GM18505 (cell line): ENCODE measurements around the gene CXorf65.

Experiments used
- ATAC-seq: cut with Tn5 transposase; IDR thresholded peaks from one replicate; pipeline ENCODE4 v1.9.1; 2021; ENCODE audit not compliant: unreplicated experiment
- POLR2A ChIP-seq: IDR thresholded peaks from 4 replicates; pipeline ENCODE4 v1.6.1; 2011; ENCODE audit warnings: borderline replicate concordance; ENCODE audit not compliant: insufficient read depth, insufficient read length; ENCODE audit errors: extremely low read depth

Gene CXorf65

DNA sequence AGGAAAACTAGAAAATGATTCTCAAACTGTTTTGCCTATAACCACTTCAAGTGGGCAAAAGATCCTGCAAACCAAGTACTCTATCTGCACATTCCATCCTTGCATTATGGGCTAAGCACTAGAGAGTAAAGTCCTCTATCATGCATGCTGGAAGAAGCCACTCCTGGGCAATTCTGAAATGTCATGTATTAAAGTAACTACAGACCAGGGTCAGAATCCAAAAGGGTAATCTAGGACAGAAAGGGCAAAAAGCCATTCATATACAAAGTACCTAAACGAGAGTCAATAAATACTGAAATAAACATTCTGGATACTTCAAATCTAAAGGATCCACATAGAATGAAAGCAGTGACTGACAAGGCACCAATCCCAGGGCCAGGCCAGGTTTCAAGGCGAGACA is 39.5 kb downstream of the CXorf65 start:
- TF ChIP-seq POLR2A, result no peak
- no peak for ATAC-seq

DNA sequence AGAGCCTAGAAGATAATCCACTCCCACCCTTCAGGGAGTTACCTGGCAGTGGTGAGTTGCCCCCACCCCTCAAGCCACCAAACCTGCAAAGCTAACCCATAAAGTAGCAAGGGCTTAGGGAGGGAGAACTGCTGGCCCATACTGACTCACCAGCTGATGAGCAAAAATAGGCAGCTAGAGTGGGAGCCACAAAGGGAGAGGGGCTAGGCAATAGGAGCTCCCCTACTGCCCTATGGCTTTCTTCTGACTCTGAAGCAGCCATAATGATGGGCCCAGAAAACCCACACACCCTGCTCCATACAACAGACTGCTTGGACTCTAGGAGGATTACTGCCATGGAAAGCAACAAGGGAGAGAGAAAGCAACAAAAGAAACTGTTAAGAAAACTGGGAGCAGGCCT is 46.4 kb downstream of the CXorf65 start:
- no peak for ATAC-seq
- TF ChIP-seq POLR2A, result no peak

DNA sequence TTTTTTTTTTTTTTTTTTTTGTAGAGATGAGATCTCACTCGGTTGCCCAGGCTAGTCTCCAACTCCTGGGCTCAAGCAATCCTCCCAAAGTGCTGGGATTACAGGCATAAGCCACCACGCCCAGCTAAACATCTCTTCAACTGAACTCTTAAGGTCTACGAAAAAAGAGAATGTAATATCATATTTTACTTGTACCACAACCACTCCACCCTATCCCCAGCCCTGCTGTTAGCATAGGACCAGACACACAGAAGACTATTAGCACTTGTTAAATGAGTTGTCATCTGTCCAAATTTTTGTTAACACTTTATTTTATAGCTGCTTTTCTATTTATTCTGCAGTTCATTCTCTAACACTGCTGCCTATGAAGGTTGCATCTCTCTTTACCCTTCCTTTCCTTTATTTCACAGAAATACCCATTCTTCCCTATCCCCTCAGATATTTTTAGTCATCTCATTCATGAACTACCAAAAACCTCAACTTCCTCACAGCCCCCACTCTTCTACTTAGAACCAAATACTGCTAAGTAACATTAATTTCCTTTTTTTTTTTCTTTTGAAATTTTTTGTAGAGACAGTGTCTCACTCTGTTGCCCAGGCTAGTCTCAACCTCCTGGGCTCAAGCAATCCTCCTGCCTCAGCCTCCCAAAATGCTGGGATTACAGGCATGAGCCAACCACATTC is 48.6 kb downstream of the CXorf65 start:
- ATAC-seq, result no peak
- no peak for TF ChIP-seq POLR2A

DNA sequence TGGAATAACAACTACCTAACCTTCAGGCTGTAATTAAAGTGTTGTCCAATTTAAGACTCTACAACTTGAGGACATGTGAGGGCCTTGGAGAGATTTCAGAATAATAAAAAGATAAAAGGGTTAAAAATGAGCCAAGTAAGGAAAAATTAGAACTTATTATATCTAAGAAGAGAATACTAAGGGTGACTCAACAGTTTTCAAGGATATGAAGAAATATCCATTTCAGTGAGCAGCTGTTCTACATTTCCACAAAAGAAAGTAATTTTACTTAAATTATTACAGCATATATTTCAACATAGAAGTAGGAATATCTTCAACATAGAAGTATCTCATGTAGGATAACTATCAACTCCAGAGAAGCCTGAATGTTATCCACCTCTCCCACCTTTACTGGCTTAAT is 49.7 kb downstream of the CXorf65 start:
- no peak for ATAC-seq
- no peak for TF ChIP-seq POLR2A
